Putamen (tissue), 1 donor: ENCODE data around the gene PPT2.
"Not testable (repeated sequence)": the region's sequence is repeated elsewhere in the genome, so short reads cannot be mapped to it uniquely, and the experiment has no call there.

Experiments
- DNase-seq: peaks from one replicate; pipeline ENCODE4 v3.0.0-alpha.2; 2016; ENCODE audit warnings: low spot score

The PPT2 gene

DNA sequence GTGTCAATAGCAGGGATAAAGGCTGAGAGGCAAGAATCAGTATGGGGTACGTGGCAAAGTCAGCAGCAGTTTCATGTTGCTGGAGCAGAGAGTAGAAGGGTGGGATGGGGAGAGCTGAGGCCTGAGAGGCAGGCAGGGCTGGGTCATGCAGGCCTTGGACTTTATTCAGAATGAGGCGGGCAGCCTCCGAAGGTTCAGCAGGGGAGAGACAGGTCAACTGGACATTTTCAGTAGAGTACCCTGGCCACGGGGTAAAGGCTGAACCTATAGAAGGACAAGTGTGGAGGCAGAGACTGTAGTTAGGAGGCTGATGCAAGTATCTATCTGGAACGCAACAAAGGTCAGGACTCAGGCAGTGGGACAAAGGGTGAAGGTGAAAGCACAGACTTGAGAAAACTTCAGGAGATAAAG is 56.3 kb downstream of the PPT2 start:
- DNase-seq = no peak

DNA sequence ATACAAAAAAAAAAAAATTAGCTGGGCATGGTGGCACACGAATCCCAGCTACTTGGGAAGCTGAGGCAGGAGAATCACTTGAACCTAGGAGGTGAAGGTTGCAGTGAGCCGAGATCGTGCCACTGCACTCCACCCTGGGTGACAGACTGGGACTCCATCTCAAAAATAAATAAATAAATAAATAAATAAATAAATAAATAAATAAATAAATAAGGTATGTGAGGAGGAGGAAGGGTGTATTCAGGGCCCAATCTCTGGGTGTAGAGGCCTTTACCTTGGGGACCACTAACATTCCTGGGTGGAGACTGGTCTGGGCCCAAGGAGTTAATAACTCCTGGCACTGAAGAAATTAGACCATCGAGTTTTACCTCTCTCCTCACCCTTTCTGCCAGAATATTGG is 57.5 kb downstream of the PPT2 start:
- DNase-seq = not testable (repeated sequence)

DNA sequence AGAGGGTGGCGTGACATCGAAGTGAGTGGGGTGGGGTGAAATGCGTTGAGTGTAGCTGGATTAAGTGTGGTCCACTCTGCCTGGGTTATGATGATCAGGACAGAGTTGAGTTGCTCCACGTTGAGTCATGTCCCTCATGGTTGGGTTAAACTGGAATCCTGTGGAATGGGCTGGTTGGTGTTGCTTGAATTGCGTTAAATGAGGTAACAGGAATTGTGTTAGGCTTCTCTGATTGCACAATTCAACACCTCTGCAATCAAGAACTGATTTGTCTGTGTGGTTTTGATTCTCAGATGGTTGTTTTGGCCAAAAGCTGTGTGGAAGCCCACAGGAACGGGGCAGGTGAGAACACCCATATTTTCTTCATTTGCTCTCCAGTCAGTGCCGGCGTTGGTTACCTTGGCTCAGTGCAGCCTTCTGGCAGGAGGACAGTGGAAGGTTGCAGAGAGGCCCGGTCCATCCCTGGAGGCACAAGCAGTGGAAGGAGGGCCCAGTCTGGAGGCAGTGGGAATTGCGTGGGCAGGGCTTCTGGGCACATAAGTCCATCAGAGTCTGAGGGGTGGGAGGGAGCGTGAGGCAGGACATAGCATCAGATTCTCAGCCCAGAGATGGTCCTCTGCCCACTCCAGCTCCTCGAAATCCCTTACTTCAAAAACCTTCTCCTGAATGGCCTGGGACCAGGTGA is 58.3 kb downstream of the PPT2 start:
- DNase-seq = no peak
